K562 (cell line): ENCODE measurements around the gene POU2F3.

Source experiments
- ETV6 ChIP-seq, 3 experiments: fragments of 150-350 bp in 1 of 3; sonication (generic) in 1 of 3; formaldehyde crosslinking in 1 of 3; IDR thresholded peaks; 2 replicates each; pipeline versions ENCODE4 v1.6.1 to v1.8.0; 2014 to 2022; ENCODE audit warnings: borderline replicate concordance in 2 of 3, low read depth in 2 of 3, antibody characterized with exemption in 1 of 3, low read length in 1 of 3, mild to moderate bottlenecking in 1 of 3, missing genetic modification reagents in 1 of 3
- POLR2A ChIP-seq: fragments of 450-650 bp; conservative IDR thresholded peaks from 2 replicates; pipeline ENCODE4 v1.6.1; 2016
- ZNF133 ChIP-seq: fragments of 250-450 bp; sonication (Bioruptor Pico); IDR thresholded peaks from 2 replicates; pipeline ENCODE4 v1.4.0; 2020; ENCODE audit warnings: mild to moderate bottlenecking
- ZNF24 ChIP-seq: fragments of 450-650 bp; IDR thresholded peaks from 2 replicates; pipeline ENCODE4 v1.6.1; 2016
- ZNF764 ChIP-seq: fragments of 250-450 bp; sonication (Bioruptor Pico); IDR thresholded peaks from 2 replicates; pipeline ENCODE4 v1.4.0; 2020; ENCODE audit warnings: low read depth, mild to moderate bottlenecking, moderate library complexity
- ZNF830 ChIP-seq: fragments of 250-450 bp; sonication (Bioruptor Pico); IDR thresholded peaks from 2 replicates; pipeline ENCODE4 v1.5.0; 2021; ENCODE audit warnings: mild to moderate bottlenecking
- TF ChIP-seq, protein P1 (sequence below): sonication (generic); formaldehyde crosslinking; IDR thresholded peaks from 2 replicates; pipeline ENCODE4 v1.8.0; 2022; ENCODE audit warnings: mild to moderate bottlenecking, low read depth, missing genetic modification reagents

DNA sequence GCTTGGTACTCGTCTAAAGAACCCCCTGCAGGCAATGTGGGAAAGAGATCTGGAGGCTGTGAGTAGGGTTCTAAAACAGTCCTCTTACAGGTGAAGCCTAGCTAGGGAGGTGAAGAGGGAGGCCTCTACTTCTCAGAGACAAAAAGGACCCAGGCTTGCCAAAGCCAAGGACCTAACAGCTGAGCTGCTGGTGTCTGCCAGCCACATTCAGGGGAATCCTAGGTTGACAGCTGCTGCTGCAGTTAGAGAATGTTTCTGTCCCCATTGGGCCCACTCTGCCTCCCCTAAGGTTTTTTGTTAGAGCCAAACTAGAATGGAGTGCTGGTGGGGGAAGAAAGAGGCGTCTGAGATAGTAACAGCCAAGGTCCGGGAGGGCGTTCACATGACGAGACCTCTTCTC, 58.5 kb downstream of the POU2F3 start:
- TF ChIP-seq, protein P1, sequence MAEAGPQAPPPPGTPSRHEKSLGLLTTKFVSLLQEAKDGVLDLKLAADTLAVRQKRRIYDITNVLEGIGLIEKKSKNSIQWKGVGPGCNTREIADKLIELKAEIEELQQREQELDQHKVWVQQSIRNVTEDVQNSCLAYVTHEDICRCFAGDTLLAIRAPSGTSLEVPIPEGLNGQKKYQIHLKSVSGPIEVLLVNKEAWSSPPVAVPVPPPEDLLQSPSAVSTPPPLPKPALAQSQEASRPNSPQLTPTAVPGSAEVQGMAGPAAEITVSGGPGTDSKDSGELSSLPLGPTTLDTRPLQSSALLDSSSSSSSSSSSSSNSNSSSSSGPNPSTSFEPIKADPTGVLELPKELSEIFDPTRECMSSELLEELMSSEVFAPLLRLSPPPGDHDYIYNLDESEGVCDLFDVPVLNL (CRISPR knock-in tag), result no peak
- TF ChIP-seq ZNF24 (no peak), POLR2A (no peak), ZNF133 (CRISPR knock-in tag) (no peak), ETV6 (IDR thresholded peaks at IDR 0.05; ENCODE audit: borderline replicate concordance in 1 of 2, low read depth in 2 of 2, low read length in 1 of 2) (no peak), ETV6 (CRISPR knock-in tag; IDR thresholded peaks at IDR 0.05; ENCODE audit: borderline replicate concordance) (no peak), ZNF764 (CRISPR knock-in tag) (no peak), ZNF830 (CRISPR knock-in tag) (no peak)
